BJ (cell line): ENCODE results near the gene COMMD9. TPM values are rescaled to one million over a fixed set of nuclear protein-coding genes. Genes with fewer than 3 reads are reported as not detected.

Experiments
- CTCF ChIA-PET: fragments of 350-600 bp; formaldehyde crosslinking; extraction: SDS; loops from one replicate; lab custom pipeline; 2021; ENCODE audit warnings: antibody characterized with exemption, inconsistent platforms; lab: Yijun Ruan, JAX
- POLR2A ChIA-PET: fragments of 300-600 bp; sonication (Branson Sonifier 250); formaldehyde crosslinking; extraction: SDS; loops from one replicate; lab custom pipeline; 2021; ENCODE audit warnings: antibody characterized with exemption; lab: Charles Lee
- DNase-seq: peaks from one replicate; pipeline ENCODE4 v3.0.0-alpha.2; 2011; ENCODE audit warnings: low read depth
- H3K27me3 ChIP-seq: 2 replicates; pipeline ENCODE4 v1.6.0; 2011; ENCODE audit warnings: low read length; ENCODE audit not compliant: control insufficient read depth, insufficient read depth
- H3K36me3 ChIP-seq: 2 replicates; pipeline ENCODE4 v1.5.1; 2011; ENCODE audit warnings: low read length; ENCODE audit not compliant: control insufficient read depth, insufficient read depth
- H3K4me3 ChIP-seq: 2 replicates; pipeline ENCODE4 v1.5.1; 2011; ENCODE audit warnings: low read depth, mild to moderate bottlenecking, control low read depth, low read length
- CTCF ChIP-seq: IDR thresholded peaks from 2 replicates; pipeline ENCODE4 v1.5.1; 2011; ENCODE audit warnings: low read depth, mild to moderate bottlenecking, control low read depth, inconsistent platforms, low read length, moderate library complexity; ENCODE audit not compliant: insufficient read depth
- polyA plus RNA-seq: library from polyadenylated mRNA; depleted of rRNA; stranded (reverse); fragments of >200 nt; gene quantifications from 2 replicates; pipeline ENCODE4 v1.2.3, GENCODE V29; 2011

Gene COMMD9
- polyA plus RNA-seq, 1 experiment = 89.9 TPM

- Histone ChIP-seq H3K27me3 (peaks cover 16% of the 10 kb centered on the region), H3K36me3 (no peaks in the 10 kb centered on the region), H3K4me3 (no peak overlapping the region)
- TF ChIP-seq CTCF = no peak
- ChIA-PET POLR2A (no interaction called here), CTCF (no interaction called here)
- DNase-seq = no peak
These were observed 48.4 kb downstream of the COMMD9 start for GRCh38 chr11:36240801-36241200.

- DNase-seq = no peak
- CTCF ChIA-PET = no interaction called here
- TF ChIP-seq CTCF = no peak
- POLR2A ChIA-PET = no interaction called here
- no peaks in the 10 kb centered on the region for H3K36me3 ChIP-seq
- H3K27me3 ChIP-seq = peaks cover 16% of the 10 kb centered on the region
- H3K4me3 ChIP-seq = no peak overlapping the region
These were observed 49.1 kb downstream of the COMMD9 start for GRCh38 chr11:36240173-36240572.

GRCh38 chr11:36239636-36240035 is 49.6 kb downstream of the COMMD9 start:
- CTCF ChIA-PET = no interaction called here
- POLR2A ChIA-PET = no interaction called here
- no peak for DNase-seq
- H3K36me3 ChIP-seq = no peaks in the 10 kb centered on the region
- H3K27me3 ChIP-seq = peaks cover 14% of the 10 kb centered on the region
- TF ChIP-seq CTCF = no peak
- H3K4me3 ChIP-seq = no peak overlapping the region

GRCh38 chr11:36238881-36239280 is 50.3 kb downstream of the COMMD9 start:
- Histone ChIP-seq H3K4me3 (no peak overlapping the region), H3K36me3 (no peaks in the 10 kb centered on the region), H3K27me3 (peaks cover 14% of the 10 kb centered on the region)
- no peak for DNase-seq
- ChIA-PET POLR2A (no interaction called here), CTCF (no interaction called here)
- no peak for TF ChIP-seq CTCF

GRCh38 chr11:36238036-36238631 is 51.1 kb downstream of the COMMD9 start:
- POLR2A ChIA-PET = no interaction called here
- no peaks in the 10 kb centered on the region for H3K36me3 ChIP-seq

More at GRCh38 chr11:36238036-36238631, 51.1 kb downstream of the COMMD9 start:
- no peak for DNase-seq
- Histone ChIP-seq H3K4me3 (no peak overlapping the region), H3K27me3 (peaks cover 12% of the 10 kb centered on the region)
- no peak for TF ChIP-seq CTCF
- CTCF ChIA-PET = interaction anchor here (0.6 kb wide), 1 partner anchor 1245 kb away, joined by 3 read pairs; no protein-coding TSS in a partner anchor
